Measurements from ENCODE around the gene FOXB1. TPM values are rescaled to one million over a fixed set of nuclear protein-coding genes. Genes with fewer than 3 reads are reported as not detected.

Gene FOXB1
- total RNA-seq, 1 experiment from 2014 or later, result 2.7 TPM

DNA sequence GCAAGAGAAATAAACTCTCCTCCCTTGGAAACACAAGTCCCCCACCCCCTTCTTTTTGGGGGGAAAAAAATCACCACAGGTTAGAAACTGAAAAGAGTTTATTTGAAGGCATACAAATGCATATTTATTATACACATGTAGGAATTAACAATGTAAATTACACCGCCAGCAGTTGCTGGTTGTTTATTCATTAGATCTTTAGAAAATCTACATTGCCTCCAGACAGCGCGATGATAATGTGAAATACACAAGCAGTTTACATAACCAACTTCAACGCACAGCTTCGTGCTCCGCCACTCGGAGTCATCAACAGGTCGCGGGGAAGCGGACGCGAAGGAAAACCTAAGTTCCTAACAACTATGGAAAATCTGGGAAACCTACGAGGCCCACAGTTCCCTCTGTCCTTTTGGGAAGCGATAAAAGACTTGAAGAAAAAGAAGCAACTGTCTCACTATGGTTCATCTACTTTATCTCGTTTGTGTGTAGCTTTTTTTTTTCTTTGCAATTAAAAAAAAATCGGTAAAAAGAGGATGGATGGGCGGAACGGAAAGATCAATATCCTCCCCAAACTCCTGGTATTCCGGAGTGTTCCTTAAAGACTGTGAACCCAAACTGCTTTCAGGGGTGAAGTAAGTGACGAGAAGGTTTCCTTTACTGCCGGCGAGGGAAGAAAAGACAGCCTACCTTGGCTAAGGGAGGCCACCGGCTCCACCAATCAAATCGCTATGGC, 8.4 kb upstream of the FOXB1 start:
- no peaks in the 10 kb centered on the region for H3K9me3 ChIP-seq (ENCODE audit: insufficient read depth, low read depth)
- ChIA-PET POLR2A (ENCODE audit: unreplicated experiment) (no interaction called here), CTCF (no interaction called here)
- H2AFZ ChIP-seq, result no peak overlapping the region
- no peaks in the 10 kb centered on the region for H3K4me1 ChIP-seq (replicated peaks; ENCODE audit: insufficient read depth)
- no peak for DNase-seq
- H3K9me2 ChIP-seq (ENCODE audit: insufficient read depth), result no peaks in the 10 kb centered on the region
- peaks cover 7% of the 10 kb centered on the region; the same call in 1 of the 2 replicates for H3F3A ChIP-seq (ENCODE audit: insufficient read depth, low read depth)
- TF ChIP-seq EZH2 (IDR thresholded peaks at IDR 0.05; ENCODE audit: low read depth), result no peak
- TF ChIP-seq, protein P1, sequence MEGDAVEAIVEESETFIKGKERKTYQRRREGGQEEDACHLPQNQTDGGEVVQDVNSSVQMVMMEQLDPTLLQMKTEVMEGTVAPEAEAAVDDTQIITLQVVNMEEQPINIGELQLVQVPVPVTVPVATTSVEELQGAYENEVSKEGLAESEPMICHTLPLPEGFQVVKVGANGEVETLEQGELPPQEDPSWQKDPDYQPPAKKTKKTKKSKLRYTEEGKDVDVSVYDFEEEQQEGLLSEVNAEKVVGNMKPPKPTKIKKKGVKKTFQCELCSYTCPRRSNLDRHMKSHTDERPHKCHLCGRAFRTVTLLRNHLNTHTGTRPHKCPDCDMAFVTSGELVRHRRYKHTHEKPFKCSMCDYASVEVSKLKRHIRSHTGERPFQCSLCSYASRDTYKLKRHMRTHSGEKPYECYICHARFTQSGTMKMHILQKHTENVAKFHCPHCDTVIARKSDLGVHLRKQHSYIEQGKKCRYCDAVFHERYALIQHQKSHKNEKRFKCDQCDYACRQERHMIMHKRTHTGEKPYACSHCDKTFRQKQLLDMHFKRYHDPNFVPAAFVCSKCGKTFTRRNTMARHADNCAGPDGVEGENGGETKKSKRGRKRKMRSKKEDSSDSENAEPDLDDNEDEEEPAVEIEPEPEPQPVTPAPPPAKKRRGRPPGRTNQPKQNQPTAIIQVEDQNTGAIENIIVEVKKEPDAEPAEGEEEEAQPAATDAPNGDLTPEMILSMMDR (conservative IDR thresholded peaks at IDR 0.05), result no peak
- H3K4me3 ChIP-seq, result no peak overlapping the region
- no peak overlapping the region for H3K4me2 ChIP-seq
- H4K20me1 ChIP-seq (ENCODE audit: insufficient read depth), result no peaks in the 10 kb centered on the region
- no TSS peak for BruUV-seq (replicated peaks)
- H3K36me3 ChIP-seq (ENCODE audit: low read depth), result no peaks in the 10 kb centered on the region
- no peak overlapping the region for H3K27ac ChIP-seq
- no peaks in the 10 kb centered on the region for H3K79me2 ChIP-seq (ENCODE audit: low read depth)
- intact Hi-C loops (cut with micrococcal nuclease; ENCODE audit: unreplicated experiment), result loop anchor here (5.0 kb wide), 1 partner anchor 332 kb away; no protein-coding TSS in a partner anchor
- H3K27me3 ChIP-seq (ENCODE audit: insufficient read depth, low read depth), result no peaks in the 10 kb centered on the region

DNA sequence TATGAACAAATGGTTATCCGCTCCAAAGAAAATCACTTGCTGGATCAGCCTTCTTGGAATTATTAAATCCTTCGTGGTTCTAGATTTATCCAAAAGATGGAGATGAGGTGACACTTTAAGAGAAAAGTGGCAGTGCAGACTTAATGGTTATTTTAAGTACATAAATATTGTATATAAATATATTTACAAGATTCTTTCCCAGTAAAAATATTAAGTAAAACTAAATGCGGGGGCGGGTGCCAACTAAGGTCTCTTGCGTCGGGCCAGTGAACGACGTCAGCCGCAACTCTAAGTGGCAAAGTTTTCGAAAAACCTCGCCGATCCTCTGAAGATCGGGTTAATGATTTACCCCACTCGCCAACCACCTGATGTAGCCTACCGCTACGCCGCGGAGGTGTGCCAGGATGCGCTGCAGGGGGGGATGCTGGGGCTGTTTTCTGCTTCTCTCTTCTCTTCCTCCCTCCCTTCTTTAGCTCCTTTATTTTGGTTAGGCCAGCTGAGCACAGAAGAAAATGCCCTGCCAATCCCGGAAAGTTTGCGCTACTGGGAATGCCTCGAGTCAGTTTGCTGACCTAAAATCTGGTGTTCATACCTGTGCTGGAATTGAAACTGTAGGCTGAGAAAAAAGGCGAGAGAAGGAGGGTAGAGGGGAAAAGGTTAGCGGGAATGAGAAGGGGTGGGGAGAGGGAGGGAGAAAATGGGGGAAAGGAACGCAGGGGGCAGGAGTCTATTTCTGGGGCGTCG, 7.6 kb upstream of the FOXB1 start:
- intact Hi-C loops (cut with micrococcal nuclease; ENCODE audit: unreplicated experiment), result loop anchor here (5.0 kb wide), 1 partner anchor 331 kb away; no protein-coding TSS in a partner anchor
- H2AFZ ChIP-seq, result no peak overlapping the region
- no peaks in the 10 kb centered on the region for H3K27me3 ChIP-seq (ENCODE audit: insufficient read depth, low read depth)
- H3K4me2 ChIP-seq, result no peak overlapping the region
- no peaks in the 10 kb centered on the region for H3K9me3 ChIP-seq (ENCODE audit: insufficient read depth, low read depth)
- H3K79me2 ChIP-seq (ENCODE audit: low read depth), result no peaks in the 10 kb centered on the region
- H3K27ac ChIP-seq, result no peak overlapping the region
- peaks cover 7% of the 10 kb centered on the region; the same call in 1 of the 2 replicates for H3F3A ChIP-seq (ENCODE audit: insufficient read depth, low read depth)
- TF ChIP-seq, protein P1 (conservative IDR thresholded peaks at IDR 0.05), result no peak
- TF ChIP-seq EZH2 (IDR thresholded peaks at IDR 0.05; ENCODE audit: low read depth), result no peak
- no TSS peak for BruUV-seq (replicated peaks)
- H4K20me1 ChIP-seq (ENCODE audit: insufficient read depth), result no peaks in the 10 kb centered on the region
- no peaks in the 10 kb centered on the region for H3K4me1 ChIP-seq (replicated peaks; ENCODE audit: insufficient read depth)
- CTCF ChIA-PET, result no interaction called here
- DNase-seq, result no peak
- no peaks in the 10 kb centered on the region for H3K36me3 ChIP-seq (ENCODE audit: low read depth)
- POLR2A ChIA-PET (ENCODE audit: unreplicated experiment), result interaction anchor here (0.6 kb wide), 1 partner anchor 12 kb away, joined by 3 read pairs; no protein-coding TSS in a partner anchor
- H3K4me3 ChIP-seq, result no peak overlapping the region
- H3K9me2 ChIP-seq (ENCODE audit: insufficient read depth), result no peaks in the 10 kb centered on the region

DNA sequence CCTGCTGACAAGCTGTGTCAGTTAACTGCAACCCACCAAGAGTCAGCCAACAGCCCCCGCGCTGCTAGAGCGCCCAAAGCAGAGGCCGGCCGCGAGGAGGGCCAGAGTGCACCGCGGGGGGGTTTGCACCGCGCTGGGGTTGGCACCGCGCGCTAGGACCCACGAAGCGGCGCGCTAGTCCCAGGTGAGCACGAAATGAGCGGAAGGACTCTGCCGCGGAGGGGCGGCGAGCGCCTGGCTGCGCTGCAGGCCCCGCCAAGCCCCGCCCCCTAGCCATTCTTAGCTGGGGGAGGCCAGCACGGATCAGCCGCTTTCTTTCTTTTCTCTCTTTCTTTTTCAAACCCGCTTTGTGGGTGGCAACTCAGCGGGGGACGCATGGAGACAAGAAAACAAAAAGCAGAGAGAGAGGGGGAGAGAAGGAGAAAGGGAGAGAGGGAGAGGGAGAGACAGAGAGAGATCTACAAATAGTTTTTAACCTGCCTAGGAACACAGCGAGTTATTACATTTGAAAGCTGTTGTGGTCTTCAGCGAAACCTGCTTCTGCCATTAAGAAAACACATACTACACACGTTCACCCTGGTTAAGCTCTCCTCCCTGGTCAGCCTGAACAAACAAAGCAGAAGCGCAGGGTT, 6.9 kb upstream of the FOXB1 start:
- H3K36me3 ChIP-seq (ENCODE audit: low read depth), result no peaks in the 10 kb centered on the region
- H3K79me2 ChIP-seq (ENCODE audit: low read depth), result no peaks in the 10 kb centered on the region
- peaks cover 6% of the 10 kb centered on the region; the same call in 1 of the 2 replicates for H3F3A ChIP-seq (ENCODE audit: insufficient read depth, low read depth)
- TF ChIP-seq, protein P1 (conservative IDR thresholded peaks at IDR 0.05), result no peak
- TF ChIP-seq EZH2 (IDR thresholded peaks at IDR 0.05; ENCODE audit: low read depth), result no peak
- H3K4me2 ChIP-seq, result no peak overlapping the region
- CTCF ChIA-PET, result interaction anchor here (0.7 to 1.1 kb wide), 3 partner anchors 10 to 139 kb away, joined by 6 to 16 read pairs (median 7); no protein-coding TSS in a partner anchor
- no peaks in the 10 kb centered on the region for H3K9me3 ChIP-seq (ENCODE audit: insufficient read depth, low read depth)
- no peak overlapping the region for H3K4me3 ChIP-seq
- no TSS peak for BruUV-seq (replicated peaks)
- no peaks in the 10 kb centered on the region for H3K27me3 ChIP-seq (ENCODE audit: insufficient read depth, low read depth)
- H4K20me1 ChIP-seq (ENCODE audit: insufficient read depth), result no peaks in the 10 kb centered on the region
- no peaks in the 10 kb centered on the region for H3K9me2 ChIP-seq (ENCODE audit: insufficient read depth)
- H3K27ac ChIP-seq, result no peak overlapping the region
- H3K4me1 ChIP-seq (replicated peaks; ENCODE audit: insufficient read depth), result no peaks in the 10 kb centered on the region
- DNase-seq, result peak in 1 of 2 experiments; percentile 45
- no peak overlapping the region for H2AFZ ChIP-seq
- POLR2A ChIA-PET (ENCODE audit: unreplicated experiment), result interaction anchor here (0.6 to 0.7 kb wide), 2 partner anchors 12 to 186 kb away, joined by 3 to 8 read pairs; no protein-coding TSS in a partner anchor
- intact Hi-C loops (cut with micrococcal nuclease; ENCODE audit: unreplicated experiment), result loop anchor here (5.0 kb wide), 1 partner anchor 330 kb away; no protein-coding TSS in a partner anchor
